Measurements from ENCODE around the gene HMGXB3. TPM values are rescaled to one million over a fixed set of nuclear protein-coding genes. Genes with fewer than 3 reads are reported as not detected.

HMGXB3 gene
- total RNA-seq, 1 experiment from 2014 or later = 26.9 TPM

DNA sequence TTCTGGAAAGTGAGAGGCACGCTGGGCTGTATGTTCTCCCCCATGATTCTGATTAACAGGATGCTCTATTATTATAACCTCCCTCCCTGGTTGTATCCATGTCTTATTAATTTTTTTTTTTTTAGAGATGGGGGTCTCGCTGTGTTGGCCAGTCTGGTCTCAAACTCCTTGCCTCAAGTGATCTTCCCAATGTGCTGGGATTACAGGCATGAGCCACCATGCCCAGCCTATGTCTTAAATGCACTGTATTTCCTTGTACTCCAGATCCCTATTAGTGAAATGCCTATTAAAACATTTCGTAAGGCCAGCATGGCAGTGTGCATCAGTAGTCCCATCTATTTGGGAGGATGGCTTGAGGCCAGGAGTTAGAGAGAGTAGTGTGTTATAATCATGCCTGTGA, 7.1 kb upstream of the HMGXB3 start:
- Mint-ChIP-seq H3K4me3 (no peak overlapping the region), H3K4me1 (no peaks in the 10 kb centered on the region), H3K36me3 (ENCODE audit: insufficient read depth in 1 of 3, low read depth in 3 of 3) (peaks cover 0 to 12% (median 0%) of the 10 kb centered on the region in 3 experiments; a peak in 3 of 7 replicates), H3K9me3 (no peaks in the 10 kb centered on the region), H3K27me3 (ENCODE audit: low read depth) (no peaks in the 10 kb centered on the region), H3K27ac (0 out of 7 replicates have a peak overlapping the region, but pooled peaks of 1 of the 3 experiments have one; percentile 31)
- no peak overlapping the region for H2AFZ ChIP-seq (ENCODE audit: low read length)
- no peak overlapping the region for H2BK15ac ChIP-seq (ENCODE audit: low read depth, low read length)
- no peak overlapping the region for H3K23ac ChIP-seq (ENCODE audit: insufficient read length, low read depth, low read length)
- H3K4me2 ChIP-seq (ENCODE audit: insufficient read depth, insufficient read length, low read length) = no peak overlapping the region
- H3K4me1 ChIP-seq (ENCODE audit: insufficient read depth, low read length) = no peaks in the 10 kb centered on the region
- no peak overlapping the region for H3K9ac ChIP-seq (ENCODE audit: extremely low read depth, insufficient read length, low read length)
- H3K56ac ChIP-seq (ENCODE audit: insufficient read length, low read depth, low read length) = no peak overlapping the region
- no peak overlapping the region for H4K5ac ChIP-seq (ENCODE audit: insufficient read length, low read depth, low read length)
- no peak overlapping the region for H3K18ac ChIP-seq (ENCODE audit: insufficient read length, low read depth, low read length)
- no peaks in the 10 kb centered on the region for H3K9me3 ChIP-seq (ENCODE audit: control insufficient read depth, low read depth, low read length)
- no peak overlapping the region for H4K8ac ChIP-seq (replicated peaks; ENCODE audit: insufficient read length, low read depth, low read length)
- no peak overlapping the region for H3K4ac ChIP-seq (ENCODE audit: low read depth, low read length)
- H3K23me2 ChIP-seq (ENCODE audit: insufficient read length, low read depth, low read length, poor library complexity, severe bottlenecking) = no peaks in the 10 kb centered on the region
- no peaks in the 10 kb centered on the region for H3K79me2 ChIP-seq (ENCODE audit: insufficient read depth, low read length)
- TF ChIP-seq, protein P1, sequence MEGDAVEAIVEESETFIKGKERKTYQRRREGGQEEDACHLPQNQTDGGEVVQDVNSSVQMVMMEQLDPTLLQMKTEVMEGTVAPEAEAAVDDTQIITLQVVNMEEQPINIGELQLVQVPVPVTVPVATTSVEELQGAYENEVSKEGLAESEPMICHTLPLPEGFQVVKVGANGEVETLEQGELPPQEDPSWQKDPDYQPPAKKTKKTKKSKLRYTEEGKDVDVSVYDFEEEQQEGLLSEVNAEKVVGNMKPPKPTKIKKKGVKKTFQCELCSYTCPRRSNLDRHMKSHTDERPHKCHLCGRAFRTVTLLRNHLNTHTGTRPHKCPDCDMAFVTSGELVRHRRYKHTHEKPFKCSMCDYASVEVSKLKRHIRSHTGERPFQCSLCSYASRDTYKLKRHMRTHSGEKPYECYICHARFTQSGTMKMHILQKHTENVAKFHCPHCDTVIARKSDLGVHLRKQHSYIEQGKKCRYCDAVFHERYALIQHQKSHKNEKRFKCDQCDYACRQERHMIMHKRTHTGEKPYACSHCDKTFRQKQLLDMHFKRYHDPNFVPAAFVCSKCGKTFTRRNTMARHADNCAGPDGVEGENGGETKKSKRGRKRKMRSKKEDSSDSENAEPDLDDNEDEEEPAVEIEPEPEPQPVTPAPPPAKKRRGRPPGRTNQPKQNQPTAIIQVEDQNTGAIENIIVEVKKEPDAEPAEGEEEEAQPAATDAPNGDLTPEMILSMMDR (conservative IDR thresholded peaks at IDR 0.05) = no peak
- H3K79me1 ChIP-seq (ENCODE audit: insufficient read depth, low read depth, low read length, poor library complexity, severe bottlenecking) = no peaks in the 10 kb centered on the region
- H2AK5ac ChIP-seq (ENCODE audit: insufficient read length, low read length) = no peak overlapping the region
- H3K27me3 ChIP-seq (ENCODE audit: insufficient read depth, low read length) = no peaks in the 10 kb centered on the region
- H4K20me1 ChIP-seq (ENCODE audit: control insufficient read depth, insufficient read depth, insufficient read length) = no peaks in the 10 kb centered on the region
- no peak overlapping the region for H2BK5ac ChIP-seq (ENCODE audit: insufficient read length, low read length)
- no peak overlapping the region for H2BK12ac ChIP-seq (ENCODE audit: insufficient read length, low read depth, low read length)
- no peak overlapping the region for H4K91ac ChIP-seq (ENCODE audit: insufficient read length, low read depth, low read length)
- no peak overlapping the region for H2BK120ac ChIP-seq (ENCODE audit: low read depth, low read length, poor library complexity, severe bottlenecking)
- no peak overlapping the region for H3K27ac ChIP-seq (ENCODE audit: insufficient read length, low read depth, low read length)
- H3T11ph ChIP-seq (ENCODE audit: low read length) = no peak overlapping the region
- no peak for DNase-seq
- no peak overlapping the region for H2BK20ac ChIP-seq (ENCODE audit: low read depth, low read length, poor library complexity, severe bottlenecking)
- WGBS (ENCODE audit: extremely low coverage, insufficient read length, low lambda C conversion rate) = no CpG with 5 or more reads among the region's 3 CpGs
- H3K14ac ChIP-seq (ENCODE audit: insufficient read depth, low read length) = no peak overlapping the region

Data from H9 (cell line).